Astrocyte (in vitro differentiated cells and primary cell): Measurements from ENCODE around the gene MCF2L2. TPM values are rescaled to one million over a fixed set of nuclear protein-coding genes. Genes with fewer than 3 reads are reported as not detected.

Experiments
- DNase-seq: peaks from one replicate; pipeline ENCODE4 v3.0.0-alpha.2; 2010; ENCODE audit warnings: low read depth
- FAIRE-seq: peaks from 2 replicates; lab custom pipeline; 2011; peaks lifted over from hg19 to GRCh38; lab: Jason Lieb, UNC
- H2AFZ ChIP-seq: 2 replicates; pipeline ENCODE4 v1.6.0; 2012; ENCODE audit warnings: low read depth, low read length, inconsistent platforms
- H3K27ac ChIP-seq: 2 replicates; pipeline ENCODE4 v1.5.1; 2011; ENCODE audit warnings: low read depth, low read length, inconsistent platforms
- H3K27me3 ChIP-seq: 2 replicates; pipeline ENCODE4 v1.6.0; 2011; ENCODE audit warnings: low read length, inconsistent platforms; ENCODE audit not compliant: insufficient read depth
- H3K36me3 ChIP-seq: 2 replicates; pipeline ENCODE4 v1.5.1; 2011; ENCODE audit warnings: low read length, inconsistent platforms; ENCODE audit not compliant: insufficient read depth
- H3K4me1 ChIP-seq: 2 replicates; pipeline ENCODE4 v1.5.1; 2011; ENCODE audit warnings: low read length, inconsistent platforms; ENCODE audit not compliant: insufficient read depth
- H3K4me2 ChIP-seq: 2 replicates; pipeline ENCODE4 v1.6.0; 2012; ENCODE audit warnings: low read length, inconsistent platforms
- H3K4me3 ChIP-seq: 2 replicates; pipeline ENCODE4 v1.5.1; 2011; ENCODE audit warnings: low read depth, mild to moderate bottlenecking, low read length, inconsistent platforms; ENCODE audit not compliant: insufficient read depth
- H3K79me2 ChIP-seq: 2 replicates; pipeline ENCODE4 v1.6.0; 2012; ENCODE audit warnings: mild to moderate bottlenecking, low read length, inconsistent platforms; ENCODE audit not compliant: insufficient read depth
- H3K9ac ChIP-seq: 2 replicates; pipeline ENCODE4 v1.6.0; 2012; ENCODE audit warnings: mild to moderate bottlenecking, low read length, inconsistent platforms
- H3K9me3 ChIP-seq: 2 replicates; pipeline ENCODE4 v1.5.1; 2012; ENCODE audit warnings: low read depth, mild to moderate bottlenecking, low read length, inconsistent platforms; ENCODE audit not compliant: insufficient read depth
- H4K20me1 ChIP-seq: 2 replicates; pipeline ENCODE4 v1.6.0; 2012; ENCODE audit warnings: low read length, inconsistent platforms; ENCODE audit not compliant: insufficient read depth
- H3K27ac Mint-ChIP-seq: one replicate; pipeline ENCODE4 v1.8.0; 2021; ENCODE audit warnings: mild to moderate bottlenecking, mixed read lengths; ENCODE audit not compliant: unreplicated experiment
- H3K27me3 Mint-ChIP-seq: one replicate; pipeline ENCODE4 v1.8.0; 2021; ENCODE audit warnings: low read depth, mixed read lengths; ENCODE audit not compliant: unreplicated experiment
- H3K36me3 Mint-ChIP-seq: one replicate; pipeline ENCODE4 v1.8.0; 2021; ENCODE audit warnings: low read depth, mixed read lengths; ENCODE audit not compliant: unreplicated experiment
- H3K4me1 Mint-ChIP-seq: one replicate; pipeline ENCODE4 v1.8.0; 2021; ENCODE audit warnings: low read depth, mixed read lengths; ENCODE audit not compliant: unreplicated experiment
- H3K4me3 Mint-ChIP-seq: one replicate; pipeline ENCODE4 v1.8.0; 2021; ENCODE audit warnings: mild to moderate bottlenecking, moderate library complexity, mixed read lengths; ENCODE audit not compliant: unreplicated experiment
- H3K9me3 Mint-ChIP-seq: one replicate; pipeline ENCODE4 v1.8.0; 2021; ENCODE audit warnings: mild to moderate bottlenecking, mixed read lengths; ENCODE audit not compliant: unreplicated experiment
- EZH2 ChIP-seq: IDR thresholded peaks from 2 replicates; pipeline ENCODE4 v1.6.1; 2012; ENCODE audit warnings: mild to moderate bottlenecking, low read length, inconsistent platforms; ENCODE audit not compliant: insufficient read depth
- total RNA-seq: library from RNA; stranded (reverse); gene quantifications from 2 replicates; pipeline ENCODE4 v1.2.1, GENCODE V29; 2021
- TF ChIP-seq, protein P1 (sequence below): IDR thresholded peaks from 2 replicates; pipeline ENCODE4 v1.5.1; 2011; ENCODE audit warnings: low read depth, mild to moderate bottlenecking, inconsistent platforms, low read length, moderate library complexity; ENCODE audit not compliant: insufficient read depth

The MCF2L2 gene
- total RNA-seq, 1 donor from 2014 or later: 0.89 TPM

GRCh38 chr3:183202004-183202722 lies 226.3 kb downstream of the MCF2L2 start:
- no peaks in the 10 kb centered on the region for H3K4me1 Mint-ChIP-seq
- H3K27ac Mint-ChIP-seq: no peak overlapping the region
- DNase-seq: no peak
- H3K4me1 ChIP-seq: no peaks in the 10 kb centered on the region
- no peak overlapping the region for H3K9ac ChIP-seq
- no peaks in the 10 kb centered on the region for H3K79me2 ChIP-seq
- H3K36me3 Mint-ChIP-seq: no peaks in the 10 kb centered on the region
- H3K9me3 ChIP-seq: no peaks in the 10 kb centered on the region
- no peak overlapping the region for H3K4me2 ChIP-seq
- no peak overlapping the region for H2AFZ ChIP-seq
- H3K27ac ChIP-seq: no peak overlapping the region
- no peaks in the 10 kb centered on the region for H3K36me3 ChIP-seq
- no peak overlapping the region for H3K4me3 Mint-ChIP-seq
- peaks cover 3% of the 10 kb centered on the region for H3K27me3 ChIP-seq
- no peaks in the 10 kb centered on the region for H4K20me1 ChIP-seq
- no peak overlapping the region for H3K4me3 ChIP-seq
- TF ChIP-seq, protein P1, sequence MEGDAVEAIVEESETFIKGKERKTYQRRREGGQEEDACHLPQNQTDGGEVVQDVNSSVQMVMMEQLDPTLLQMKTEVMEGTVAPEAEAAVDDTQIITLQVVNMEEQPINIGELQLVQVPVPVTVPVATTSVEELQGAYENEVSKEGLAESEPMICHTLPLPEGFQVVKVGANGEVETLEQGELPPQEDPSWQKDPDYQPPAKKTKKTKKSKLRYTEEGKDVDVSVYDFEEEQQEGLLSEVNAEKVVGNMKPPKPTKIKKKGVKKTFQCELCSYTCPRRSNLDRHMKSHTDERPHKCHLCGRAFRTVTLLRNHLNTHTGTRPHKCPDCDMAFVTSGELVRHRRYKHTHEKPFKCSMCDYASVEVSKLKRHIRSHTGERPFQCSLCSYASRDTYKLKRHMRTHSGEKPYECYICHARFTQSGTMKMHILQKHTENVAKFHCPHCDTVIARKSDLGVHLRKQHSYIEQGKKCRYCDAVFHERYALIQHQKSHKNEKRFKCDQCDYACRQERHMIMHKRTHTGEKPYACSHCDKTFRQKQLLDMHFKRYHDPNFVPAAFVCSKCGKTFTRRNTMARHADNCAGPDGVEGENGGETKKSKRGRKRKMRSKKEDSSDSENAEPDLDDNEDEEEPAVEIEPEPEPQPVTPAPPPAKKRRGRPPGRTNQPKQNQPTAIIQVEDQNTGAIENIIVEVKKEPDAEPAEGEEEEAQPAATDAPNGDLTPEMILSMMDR: no peak
- TF ChIP-seq EZH2: no peak
- no peak for FAIRE-seq
- H3K27me3 Mint-ChIP-seq: no peaks in the 10 kb centered on the region
- H3K9me3 Mint-ChIP-seq: peaks cover 11% of the 10 kb centered on the region

GRCh38 chr3:183198939-183199338 lies 229.5 kb downstream of the MCF2L2 start:
- H3K27ac Mint-ChIP-seq: no peak overlapping the region
- H3K36me3 Mint-ChIP-seq: no peaks in the 10 kb centered on the region
- H3K9me3 Mint-ChIP-seq: peaks cover 11% of the 10 kb centered on the region
- no peaks in the 10 kb centered on the region for H3K4me1 Mint-ChIP-seq
- H3K79me2 ChIP-seq: no peaks in the 10 kb centered on the region
- TF ChIP-seq EZH2: no peak
- TF ChIP-seq, protein P1: no peak
- no peak overlapping the region for H2AFZ ChIP-seq
- DNase-seq: no peak
- no peaks in the 10 kb centered on the region for H3K4me1 ChIP-seq
- H3K4me2 ChIP-seq: no peak overlapping the region
- no peak overlapping the region for H3K9ac ChIP-seq
- no peak overlapping the region for H3K27ac ChIP-seq
- H3K9me3 ChIP-seq: no peaks in the 10 kb centered on the region
- H4K20me1 ChIP-seq: no peaks in the 10 kb centered on the region
- FAIRE-seq: no peak
- peaks cover 2% of the 10 kb centered on the region for H3K27me3 Mint-ChIP-seq
- H3K27me3 ChIP-seq: peaks cover 3% of the 10 kb centered on the region
- H3K36me3 ChIP-seq: no peaks in the 10 kb centered on the region
- no peak overlapping the region for H3K4me3 ChIP-seq
- no peak overlapping the region for H3K4me3 Mint-ChIP-seq

DNA sequence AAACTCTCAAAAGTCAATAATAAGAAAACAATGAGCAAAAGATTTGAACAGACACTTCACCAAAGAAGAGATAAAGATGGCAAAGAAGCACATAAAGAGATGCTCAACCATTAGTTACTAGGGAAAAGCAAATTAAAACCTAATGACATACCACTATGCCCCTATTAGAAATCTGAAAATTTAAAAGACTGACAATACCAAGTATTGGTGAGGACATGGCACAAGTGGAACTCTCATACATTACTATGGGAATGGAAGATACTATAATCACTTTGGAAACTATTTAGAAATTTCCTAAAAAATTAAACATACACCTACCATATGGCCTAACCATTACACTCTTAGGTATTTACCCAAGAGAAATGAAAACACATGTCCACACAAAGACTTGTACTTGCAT lies 230.7 kb downstream of the MCF2L2 start:
- Histone ChIP-seq H3K36me3 (no peaks in the 10 kb centered on the region), H3K4me1 (no peaks in the 10 kb centered on the region), H3K79me2 (no peaks in the 10 kb centered on the region), H3K9me3 (no peaks in the 10 kb centered on the region), H3K4me3 (no peak overlapping the region), H3K4me2 (no peak overlapping the region), H3K27ac (no peak overlapping the region), H2AFZ (no peak overlapping the region), H3K9ac (no peak overlapping the region), H4K20me1 (no peaks in the 10 kb centered on the region), H3K27me3 (peaks cover 3% of the 10 kb centered on the region)
- DNase-seq (no peak), FAIRE-seq (no peak)
- TF ChIP-seq, protein P1: no peak
- Mint-ChIP-seq H3K27ac (no peak overlapping the region), H3K4me1 (no peaks in the 10 kb centered on the region), H3K4me3 (no peak overlapping the region), H3K9me3 (peaks cover 5% of the 10 kb centered on the region), H3K27me3 (peaks cover 2% of the 10 kb centered on the region), H3K36me3 (no peaks in the 10 kb centered on the region)
